Measurements from ENCODE around the gene MYH9.
"Not testable (repeated sequence)": the region's sequence is repeated elsewhere in the genome, so short reads cannot be mapped to it uniquely, and the experiment has no call there.

DNA sequence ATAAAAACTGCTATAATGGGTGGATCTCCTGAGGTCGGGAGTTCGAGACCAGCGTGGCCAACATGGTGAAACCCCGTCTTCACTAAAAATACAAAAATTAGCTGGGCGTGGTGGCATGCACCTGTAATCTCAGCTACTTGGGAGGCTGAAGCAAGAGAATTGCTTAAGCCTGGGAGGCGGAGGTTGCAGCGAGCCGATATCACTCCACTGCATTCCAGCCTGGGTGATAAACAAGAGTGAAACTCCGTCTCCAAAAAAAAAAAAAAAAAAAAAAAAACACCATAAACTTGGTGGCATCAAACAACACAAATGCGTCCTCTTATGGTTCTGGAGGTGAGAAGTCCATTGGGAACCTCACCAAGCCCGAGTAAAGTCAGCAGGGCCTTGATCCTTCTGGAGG, 40.2 kb upstream of the MYH9 start:
- TF ChIP-seq POLR2A, CTCF (IDR thresholded peaks at IDR 0.05): not testable (repeated sequence)
